Vagina (tissue), 2 donors: ENCODE data around the gene ARHGAP26. TPM values are rescaled to one million over a fixed set of nuclear protein-coding genes. Genes with fewer than 3 reads are reported as not detected.

ENCODE experiments used
- DNase-seq, 2 donors: peaks; one replicate each; pipeline ENCODE4 v3.0.0-alpha.2; 2017; ENCODE audit errors: extremely low spot score in 2 of 2
- H3K27ac ChIP-seq: fragments of 200-600 bp; sonication (generic); one replicate; pipeline ENCODE4 v1.5.1; 2019
- H3K27me3 ChIP-seq: fragments of 200-600 bp; sonication (generic); one replicate; pipeline ENCODE4 v1.5.1; 2019
- H3K36me3 ChIP-seq, 2 donors: fragments of 200-600 bp; sonication (generic); one replicate each; pipeline ENCODE4 v1.5.1; 2017 to 2019
- H3K4me1 ChIP-seq: fragments of 200-600 bp; sonication (generic); one replicate; pipeline ENCODE4 v1.5.1; 2019
- H3K4me3 ChIP-seq, 2 donors: fragments of 200-600 bp; sonication (generic); 1 replicate in 1 of 2; 2 replicates in 1 of 2; pipeline ENCODE4 v1.5.1; 2016 to 2019
- H3K9me3 ChIP-seq: fragments of 200-600 bp; sonication (generic); one replicate; pipeline ENCODE4 v1.5.1; 2019
- POLR2A ChIP-seq, 2 donors: fragments of 450-650 bp; IDR thresholded peaks; one replicate each; pipeline ENCODE4 v1.6.1; 2017; ENCODE audit warnings: antibody characterized with exemption in 2 of 2, mild to moderate bottlenecking in 2 of 2, moderate library complexity in 2 of 2
- POLR2AphosphoS5 ChIP-seq, 2 donors: sonication (generic); formaldehyde crosslinking; IDR thresholded peaks; one replicate each; pipeline ENCODE4 v1.9.0; 2017; ENCODE audit warnings: antibody characterized with exemption in 2 of 2, mild to moderate bottlenecking in 2 of 2, low read depth in 1 of 2; ENCODE audit not compliant: insufficient read depth in 1 of 2
- intact Hi-C: fragments of 100-400 bp; cut with DNase I; formaldehyde crosslinking; loops from one replicate; pipeline ENCODE4 v1.15.1; 2023
- total RNA-seq: library from RNA; depleted of rRNA; stranded (reverse); fragments of >200 nt; gene quantifications from one replicate; pipeline ENCODE4 v1.2.3, GENCODE V29; 2016
- TF ChIP-seq, protein P1 (sequence below), 3 experiments: fragments of 450-650 bp in 2 of 3; fragments of 200-600 bp in 1 of 3; sonication (generic) in 1 of 3; IDR thresholded peaks; one replicate each; pipeline ENCODE4 v1.5.1; 2017 to 2019; ENCODE audit warnings: antibody characterized with exemption in 3 of 3, mild to moderate bottlenecking in 2 of 3, moderate library complexity in 2 of 3

ARHGAP26 gene
- total RNA-seq, 1 donor from 2014 or later: 42.5 TPM

DNA sequence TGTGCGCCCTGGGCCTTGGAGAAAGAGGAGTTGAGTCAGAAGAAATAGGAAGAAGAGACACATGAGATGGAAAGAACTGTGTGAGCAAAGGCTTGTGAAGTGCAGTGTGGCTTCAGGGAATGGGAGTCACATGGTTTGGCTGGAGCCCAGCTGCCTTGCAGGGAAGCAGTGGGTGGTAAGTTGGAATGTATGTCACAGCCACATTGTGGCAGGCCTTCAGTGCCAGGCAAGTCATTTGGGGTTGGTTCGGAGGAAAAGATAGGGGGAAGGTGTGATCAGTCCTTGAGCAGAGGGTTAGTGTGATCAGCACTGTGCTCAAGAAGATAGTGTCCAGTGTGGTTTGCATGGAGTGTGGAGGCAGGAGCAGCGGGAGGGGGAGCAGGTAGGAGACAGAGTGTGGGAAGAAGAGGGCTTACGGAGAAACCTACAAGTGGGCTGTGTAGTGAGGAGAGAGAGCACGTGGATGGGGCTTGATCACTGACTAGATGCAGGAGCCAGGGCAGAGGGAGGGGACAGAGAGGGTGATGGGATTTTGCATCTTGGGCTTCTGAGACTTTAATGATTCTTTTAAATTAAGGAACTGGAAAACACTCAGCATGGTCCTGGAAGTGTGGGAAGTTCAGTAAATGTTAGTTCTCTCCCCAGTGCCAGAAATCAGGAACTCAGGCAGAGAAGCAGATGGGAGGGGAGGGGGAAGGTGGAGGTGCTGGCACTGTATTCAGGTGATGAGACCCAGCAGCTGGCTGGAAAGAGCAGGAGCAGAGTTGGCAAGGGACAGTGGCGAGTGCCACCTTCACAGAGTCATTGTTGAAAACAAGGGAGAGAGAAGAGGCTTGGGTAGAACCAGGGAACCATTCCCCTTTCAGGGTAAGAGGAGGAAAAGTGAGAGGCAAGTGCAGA is 46.6 kb downstream of the ARHGAP26 start:
- H3K4me3 ChIP-seq: no peak overlapping the region
- intact Hi-C loops: no loop called here
- H3K27ac ChIP-seq: no peak overlapping the region
- no peaks in the 10 kb centered on the region for H3K9me3 ChIP-seq
- H3K4me1 ChIP-seq: peaks cover 48% of the 10 kb centered on the region
- no peaks in the 10 kb centered on the region for H3K36me3 ChIP-seq
- no peak for DNase-seq
- TF ChIP-seq, protein P1, sequence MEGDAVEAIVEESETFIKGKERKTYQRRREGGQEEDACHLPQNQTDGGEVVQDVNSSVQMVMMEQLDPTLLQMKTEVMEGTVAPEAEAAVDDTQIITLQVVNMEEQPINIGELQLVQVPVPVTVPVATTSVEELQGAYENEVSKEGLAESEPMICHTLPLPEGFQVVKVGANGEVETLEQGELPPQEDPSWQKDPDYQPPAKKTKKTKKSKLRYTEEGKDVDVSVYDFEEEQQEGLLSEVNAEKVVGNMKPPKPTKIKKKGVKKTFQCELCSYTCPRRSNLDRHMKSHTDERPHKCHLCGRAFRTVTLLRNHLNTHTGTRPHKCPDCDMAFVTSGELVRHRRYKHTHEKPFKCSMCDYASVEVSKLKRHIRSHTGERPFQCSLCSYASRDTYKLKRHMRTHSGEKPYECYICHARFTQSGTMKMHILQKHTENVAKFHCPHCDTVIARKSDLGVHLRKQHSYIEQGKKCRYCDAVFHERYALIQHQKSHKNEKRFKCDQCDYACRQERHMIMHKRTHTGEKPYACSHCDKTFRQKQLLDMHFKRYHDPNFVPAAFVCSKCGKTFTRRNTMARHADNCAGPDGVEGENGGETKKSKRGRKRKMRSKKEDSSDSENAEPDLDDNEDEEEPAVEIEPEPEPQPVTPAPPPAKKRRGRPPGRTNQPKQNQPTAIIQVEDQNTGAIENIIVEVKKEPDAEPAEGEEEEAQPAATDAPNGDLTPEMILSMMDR (IDR thresholded peaks at IDR 0.05): no peak
- TF ChIP-seq POLR2AphosphoS5 (IDR thresholded peaks at IDR 0.05; ENCODE audit: insufficient read depth in 1 of 2, low read depth in 1 of 2) (no peak), POLR2A (IDR thresholded peaks at IDR 0.05) (no peak)
- H3K27me3 ChIP-seq: no peaks in the 10 kb centered on the region

DNA sequence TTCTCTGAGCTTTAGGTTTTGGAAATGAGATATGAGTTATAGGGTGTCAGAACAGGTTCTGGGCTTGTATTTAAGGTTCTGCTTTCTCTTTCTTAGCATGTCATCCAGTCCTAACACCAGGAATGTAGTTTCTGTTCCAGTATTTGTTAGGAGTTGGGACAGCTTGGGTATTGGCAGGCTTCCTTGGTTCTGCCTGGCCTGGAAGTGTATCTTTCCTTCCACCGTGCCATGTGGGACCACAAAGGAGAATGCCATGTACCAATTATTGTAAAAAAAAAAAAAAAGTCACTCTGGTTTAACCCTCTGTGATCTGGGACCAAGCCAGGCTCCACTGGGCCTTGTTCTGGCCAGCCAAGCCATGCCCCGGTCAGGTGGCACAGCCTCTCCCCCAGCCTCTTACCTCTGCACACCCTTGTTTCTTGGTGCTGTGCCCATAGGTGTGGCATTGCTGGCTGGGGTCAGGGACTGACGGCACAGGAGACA is 47.8 kb downstream of the ARHGAP26 start:
- no peak overlapping the region for H3K27ac ChIP-seq
- intact Hi-C loops: no loop called here
- DNase-seq: no peak
- H3K27me3 ChIP-seq: no peaks in the 10 kb centered on the region
- no peaks in the 10 kb centered on the region for H3K9me3 ChIP-seq
- H3K36me3 ChIP-seq: no peaks in the 10 kb centered on the region
- H3K4me1 ChIP-seq: peaks cover 47% of the 10 kb centered on the region
- peak; percentile 13 to 45 for TF ChIP-seq POLR2AphosphoS5 (IDR thresholded peaks at IDR 0.05; ENCODE audit: insufficient read depth in 1 of 2, low read depth in 1 of 2)
- TF ChIP-seq, protein P1 (IDR thresholded peaks at IDR 0.05): no peak
- TF ChIP-seq POLR2A (IDR thresholded peaks at IDR 0.05): no peak
- H3K4me3 ChIP-seq: no peak overlapping the region

DNA sequence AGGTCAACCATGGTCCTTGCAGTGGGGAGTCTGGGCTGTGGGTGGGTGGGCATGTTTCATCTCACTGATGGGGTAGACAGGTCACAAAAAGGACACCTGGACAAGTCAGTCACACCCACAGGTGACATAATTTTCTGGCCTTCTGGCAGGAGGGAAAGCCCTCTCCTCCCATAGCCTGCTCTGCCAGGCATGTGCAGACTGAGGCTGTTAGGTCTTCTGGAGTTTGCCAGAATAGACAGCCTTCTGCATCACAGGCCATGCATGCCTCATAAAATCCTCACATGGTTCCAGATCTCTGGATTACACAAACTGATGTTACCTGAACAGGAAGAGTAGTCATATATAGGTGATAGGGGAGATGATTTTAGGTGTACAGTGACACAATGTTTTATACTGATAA is 49.1 kb downstream of the ARHGAP26 start:
- TF ChIP-seq POLR2AphosphoS5 (IDR thresholded peaks at IDR 0.05; ENCODE audit: insufficient read depth in 1 of 2, low read depth in 1 of 2): no peak
- TF ChIP-seq POLR2A (IDR thresholded peaks at IDR 0.05): no peak
- TF ChIP-seq, protein P1 (IDR thresholded peaks at IDR 0.05): no peak
- intact Hi-C loops: no loop called here
- H3K27ac ChIP-seq: peak overlapping the region; percentile 2

GRCh38 chr5:142819825-142820224 is 49.6 kb downstream of the ARHGAP26 start:
- Histone ChIP-seq H3K4me1 (peaks cover 48% of the 10 kb centered on the region), H3K27me3 (no peaks in the 10 kb centered on the region), H3K36me3 (no peaks in the 10 kb centered on the region), H3K9me3 (no peaks in the 10 kb centered on the region), H3K27ac (peak overlapping the region; percentile 2), H3K4me3 (no peak overlapping the region)
- intact Hi-C loops: no loop called here
- TF ChIP-seq POLR2AphosphoS5 (IDR thresholded peaks at IDR 0.05; ENCODE audit: insufficient read depth in 1 of 2, low read depth in 1 of 2): no peak
- TF ChIP-seq, protein P1 (IDR thresholded peaks at IDR 0.05): no peak
- no peak for TF ChIP-seq POLR2A (IDR thresholded peaks at IDR 0.05)
- no peak for DNase-seq

More for the DNA sequence above, 49.1 kb downstream of the ARHGAP26 start:
- H3K36me3 ChIP-seq: no peaks in the 10 kb centered on the region
- no peaks in the 10 kb centered on the region for H3K27me3 ChIP-seq
- H3K9me3 ChIP-seq: no peaks in the 10 kb centered on the region
- no peak for DNase-seq
- H3K4me1 ChIP-seq: peaks cover 46% of the 10 kb centered on the region
- no peak overlapping the region for H3K4me3 ChIP-seq

- no peak for DNase-seq
- Histone ChIP-seq H3K9me3 (no peaks in the 10 kb centered on the region), H3K27me3 (no peaks in the 10 kb centered on the region), H3K27ac (no peak overlapping the region), H3K4me1 (peaks cover 53% of the 10 kb centered on the region), H3K4me3 (no peak overlapping the region), H3K36me3 (no peaks in the 10 kb centered on the region)
- no peak for TF ChIP-seq POLR2AphosphoS5 (IDR thresholded peaks at IDR 0.05; ENCODE audit: insufficient read depth in 1 of 2, low read depth in 1 of 2)
- TF ChIP-seq POLR2A (IDR thresholded peaks at IDR 0.05): no peak
- TF ChIP-seq, protein P1 (IDR thresholded peaks at IDR 0.05): no peak
- intact Hi-C loops: no loop called here
These were observed 50.3 kb downstream of the ARHGAP26 start for GRCh38 chr5:142820447-142820846.
